ENCODE data around the gene WDR90.

Gene WDR90

DNA sequence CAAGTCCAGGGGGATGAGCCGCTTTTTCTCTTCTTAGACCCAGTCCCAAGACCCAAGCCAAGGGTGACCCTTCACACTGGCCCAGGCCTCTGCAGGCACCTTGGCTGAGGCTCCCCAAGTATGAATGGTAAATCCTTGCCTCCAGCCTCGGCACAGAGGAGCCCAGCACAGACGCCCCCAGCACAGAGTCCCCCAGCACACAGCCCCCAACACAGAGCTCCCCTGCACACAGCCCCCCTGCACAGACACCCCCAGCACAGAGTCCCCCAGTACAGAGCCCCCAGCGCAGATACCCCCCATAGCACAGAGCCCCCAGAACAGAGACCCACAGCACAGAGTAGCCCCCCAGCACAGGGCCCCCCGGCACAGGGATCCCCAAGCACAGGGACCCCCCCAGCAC is 8.6 kb upstream of the WDR90 start:
- no peak for DNase-seq

GRCh38 chr16:641326-642188 is 7.6 kb upstream of the WDR90 start, which contains the start of gene MCRIP2:
TSS of gene MCRIP2 (plus strand) at chr16:641828. CDS start at chr16:641992, 164 bp downstream.
- peak; percentile 96 for DNase-seq

GRCh38 chr16:642189-643049 is 6.7 kb upstream of the WDR90 start:
- no peak for DNase-seq

DNA sequence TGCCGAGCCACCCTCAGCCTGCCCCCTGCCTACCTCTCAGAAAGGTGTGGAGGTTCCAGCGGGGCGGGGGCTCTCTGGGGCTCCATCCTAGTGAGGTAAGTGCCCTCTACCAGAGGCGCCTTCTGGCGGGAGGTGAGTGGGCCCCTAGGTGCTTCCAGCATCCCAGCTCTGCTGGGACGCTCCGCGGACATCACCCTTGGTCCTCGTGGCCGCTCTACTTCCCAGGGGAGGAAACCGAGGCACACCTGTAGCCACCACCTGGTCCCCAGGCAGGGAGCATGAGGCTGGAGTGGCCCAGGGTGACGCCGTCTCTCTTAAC is 6.2 kb upstream of the WDR90 start:
- DNase-seq = no peak

DNA sequence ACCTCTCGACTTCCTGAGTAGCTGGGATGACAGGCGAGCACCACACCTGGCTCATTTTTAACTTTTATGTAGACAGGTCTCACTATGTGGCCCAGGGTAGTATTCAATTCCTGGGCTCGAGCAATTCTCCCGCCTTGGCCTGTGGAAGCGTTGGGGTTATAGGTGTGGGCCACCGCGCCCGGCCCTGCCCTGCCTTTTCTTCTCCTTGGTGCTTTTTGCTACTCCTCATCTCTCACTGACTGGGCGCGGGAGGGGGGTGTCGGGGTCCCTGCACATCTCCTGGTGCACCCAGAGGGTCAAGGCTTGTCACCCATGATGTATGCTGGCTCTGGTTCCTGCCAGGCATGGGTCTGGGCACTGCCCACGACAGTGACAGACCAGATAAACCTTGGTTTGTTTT is 4.6 kb upstream of the WDR90 start:
- DNase-seq = no peak

DNA sequence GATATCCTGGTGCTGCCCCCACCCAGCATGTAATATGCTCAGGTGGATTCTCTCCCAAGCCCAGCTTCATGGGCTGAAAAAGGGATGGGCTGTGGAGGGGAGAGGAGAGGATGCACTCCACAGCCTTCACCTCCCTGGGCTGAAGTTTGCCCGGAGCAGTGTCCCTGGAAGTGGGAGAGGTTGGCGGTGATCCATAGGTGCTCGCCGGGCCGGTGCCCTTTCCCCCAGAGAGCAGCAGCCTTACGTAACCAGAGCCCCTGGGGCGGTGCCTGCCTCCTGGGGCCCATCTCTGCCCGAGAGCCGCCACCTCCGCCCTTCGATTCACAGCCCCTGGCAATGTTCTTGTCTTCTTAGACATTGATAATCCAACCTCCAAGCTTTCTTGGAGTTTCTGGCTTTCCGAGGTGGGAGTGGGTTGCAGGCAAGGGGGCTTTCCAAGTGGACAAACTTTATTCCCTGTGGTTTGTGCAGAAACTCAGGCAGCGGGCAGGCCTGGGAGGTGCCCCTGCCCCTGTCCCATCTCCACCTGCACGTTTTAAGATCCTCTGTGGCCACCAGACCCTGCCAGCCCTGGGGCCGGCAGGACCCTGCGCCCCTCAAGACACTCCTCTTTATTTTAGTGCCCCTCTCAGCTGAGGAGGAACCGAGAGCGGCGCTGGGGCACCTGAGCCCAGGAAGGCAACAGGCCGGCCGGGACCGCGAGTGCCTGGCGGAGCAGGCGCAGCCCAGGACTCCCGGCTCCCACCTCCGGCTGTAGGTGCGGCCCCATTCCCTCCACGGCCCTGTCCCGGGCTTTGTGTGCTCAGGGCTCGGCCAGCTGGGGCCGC is 3.1 kb upstream of the WDR90 start:
- no peak for DNase-seq

- DNase-seq = no peak
Observed at GRCh38 chr16:646679-647172, 2.4 kb upstream of the WDR90 start.

DNA sequence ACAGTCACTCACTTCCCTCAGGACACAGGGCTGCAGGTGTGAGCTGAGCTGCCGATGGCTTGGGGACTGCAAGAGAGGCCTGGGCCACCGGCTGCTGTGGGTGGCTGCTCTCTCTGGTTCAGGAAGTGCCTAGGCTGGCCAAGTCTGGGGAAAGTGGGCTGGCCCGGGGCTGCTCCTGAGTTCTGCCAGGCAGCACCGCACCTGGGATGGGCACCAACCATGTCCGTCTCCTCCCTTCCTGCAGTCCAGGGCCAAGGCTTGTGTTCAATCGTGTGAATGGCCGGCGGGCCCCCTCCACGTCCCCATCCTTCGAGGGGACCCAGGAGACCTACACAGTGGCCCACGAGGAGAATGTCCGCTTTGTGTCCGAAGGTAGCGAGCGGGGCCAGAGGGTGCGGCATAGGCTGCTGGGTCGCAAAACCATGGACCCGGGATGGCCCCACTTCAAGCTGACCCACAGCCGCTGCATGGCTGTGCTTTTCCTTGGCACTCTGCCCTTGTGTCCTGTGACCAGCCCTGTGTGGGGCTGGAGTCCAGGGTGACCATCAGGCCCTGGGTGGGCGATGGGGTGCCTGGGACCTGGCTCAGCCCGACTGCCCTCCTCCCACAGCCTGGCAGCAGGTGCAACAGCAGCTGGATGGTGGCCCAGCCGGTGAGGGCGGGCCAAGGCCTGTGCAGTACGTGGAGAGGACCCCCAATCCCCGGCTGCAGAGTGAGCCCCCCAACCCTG is 1.8 kb upstream of the WDR90 start:
- DNase-seq = no peak

DNA sequence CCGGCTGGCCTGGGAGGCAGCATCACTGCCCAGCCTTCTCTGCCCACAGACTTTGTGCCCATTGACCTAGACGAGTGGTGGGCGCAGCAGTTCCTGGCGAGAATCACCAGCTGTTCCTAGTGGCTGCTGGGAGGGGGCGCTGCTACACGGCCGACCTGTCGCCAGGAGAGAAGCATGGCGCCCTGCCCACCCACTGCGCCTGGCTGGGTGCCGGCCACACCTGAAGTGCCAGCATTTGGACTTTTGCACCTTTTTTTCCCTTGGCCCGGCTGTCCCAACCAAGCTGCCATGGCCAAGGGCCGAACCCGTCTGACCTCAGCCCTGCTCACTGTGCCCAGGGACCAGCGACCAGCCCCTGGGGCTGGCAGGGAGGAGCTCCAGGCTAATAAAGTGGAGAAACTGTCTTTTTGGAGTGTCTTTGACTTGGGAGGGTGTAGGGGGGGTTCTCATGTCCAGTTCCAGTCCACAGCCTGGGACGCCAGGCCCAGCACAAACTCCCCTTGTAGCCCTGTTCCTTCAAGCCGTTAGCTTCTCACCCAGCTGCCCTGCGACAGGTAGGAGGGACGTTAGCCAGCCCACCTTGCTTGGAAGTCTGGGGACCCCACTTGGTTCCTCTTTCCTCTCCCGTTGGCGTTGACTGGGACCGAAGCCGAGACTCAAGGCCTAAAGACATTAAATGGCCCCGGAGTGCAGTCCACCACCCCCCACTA is 939 bp upstream of the WDR90 start:
- DNase-seq = no peak

DNA sequence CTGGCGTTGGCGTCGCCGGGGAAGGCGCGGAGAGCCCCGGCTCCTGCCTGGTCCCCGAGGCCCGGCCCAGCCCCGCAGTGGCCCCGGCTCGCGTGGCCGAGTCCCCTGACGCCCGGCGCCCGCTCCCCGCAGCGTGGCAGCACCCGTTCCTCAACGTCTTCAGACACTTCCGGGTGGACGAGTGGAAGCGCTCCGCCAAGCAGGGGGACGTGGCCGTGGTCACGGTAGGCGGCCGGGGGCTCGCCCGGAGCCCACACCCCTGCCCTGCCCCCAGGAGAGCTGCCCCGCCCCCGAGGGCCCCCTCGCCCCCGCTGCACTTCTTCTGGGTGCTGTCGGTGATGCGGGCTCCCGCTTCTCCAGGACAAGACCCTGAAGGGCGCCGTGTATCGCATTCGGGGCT is 466 bp downstream of the WDR90 start:
- DNase-seq = no peak

DNA sequence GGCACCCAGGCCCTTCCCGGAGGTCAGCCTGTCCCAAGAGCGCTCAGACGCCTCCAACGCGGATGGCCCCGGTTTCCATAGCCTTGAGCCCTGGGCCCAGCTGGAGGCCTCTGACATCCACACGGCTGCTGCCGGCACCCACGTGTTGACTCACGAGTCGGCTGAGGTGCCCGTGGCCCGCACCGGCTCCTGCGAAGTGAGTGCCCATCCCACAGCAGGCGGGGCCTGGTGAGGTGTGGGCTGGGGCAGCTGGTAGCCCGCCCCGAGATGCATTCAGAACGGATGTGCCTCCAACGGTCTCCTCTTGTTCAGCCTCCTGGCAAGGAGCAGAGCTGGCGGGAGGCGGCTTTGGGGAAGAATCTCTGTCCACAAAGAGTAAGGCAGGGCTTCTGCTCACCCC is 2.7 kb downstream of the WDR90 start:
- no peak for DNase-seq

GRCh38 chr16:652454-653305 is 3.5 kb downstream of the WDR90 start:
- DNase-seq = no peak

- DNase-seq = no peak
Observed at GRCh38 chr16:654034-654433, 4.9 kb downstream of the WDR90 start.

- no peak for DNase-seq
Observed at GRCh38 chr16:657487-657886, 8.3 kb downstream of the WDR90 start.

DNA sequence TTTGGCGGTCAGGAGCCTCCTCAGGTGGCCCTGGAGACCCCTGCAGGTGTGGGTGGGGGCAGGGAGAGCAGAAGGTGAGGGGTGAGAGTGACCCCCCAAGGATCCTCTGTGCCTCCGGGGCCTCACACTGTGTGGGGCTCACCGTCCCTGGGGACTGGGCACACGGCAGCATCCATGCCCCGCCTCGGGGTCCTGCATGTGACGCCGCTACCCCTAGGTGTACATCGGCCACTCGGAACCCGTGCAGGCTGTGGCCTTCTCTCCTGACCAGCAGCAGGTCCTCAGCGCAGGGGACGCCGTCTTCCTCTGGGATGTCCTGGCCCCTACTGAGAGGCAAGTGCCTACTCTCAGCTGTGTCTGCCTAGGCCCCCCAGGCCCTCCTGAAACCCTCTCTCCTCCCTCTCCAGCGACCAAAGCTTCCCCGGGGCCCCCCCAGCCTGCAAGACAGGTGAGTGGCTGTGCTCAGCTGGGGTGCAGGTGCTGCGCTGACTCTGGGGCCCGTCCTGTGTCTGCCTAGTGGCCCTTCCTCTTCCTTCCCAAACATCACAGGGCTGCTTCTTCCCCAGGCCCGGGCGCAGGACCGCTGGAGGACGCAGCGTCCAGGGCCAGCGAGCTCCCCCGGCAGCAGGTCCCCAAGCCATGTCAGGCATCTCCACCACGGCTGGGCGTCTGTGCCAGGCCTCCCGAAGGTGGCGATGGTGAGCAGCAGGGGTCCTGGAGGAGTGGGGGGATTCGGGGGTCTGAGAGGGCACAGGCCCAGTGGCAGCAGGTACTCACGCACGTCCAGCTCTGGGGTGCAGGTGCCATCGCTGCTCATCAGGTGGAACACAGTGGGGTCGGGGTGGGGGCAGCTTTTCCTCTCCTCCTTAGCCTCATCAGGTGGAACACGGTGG is 9.8 kb downstream of the WDR90 start:
- no peak for DNase-seq

DNA sequence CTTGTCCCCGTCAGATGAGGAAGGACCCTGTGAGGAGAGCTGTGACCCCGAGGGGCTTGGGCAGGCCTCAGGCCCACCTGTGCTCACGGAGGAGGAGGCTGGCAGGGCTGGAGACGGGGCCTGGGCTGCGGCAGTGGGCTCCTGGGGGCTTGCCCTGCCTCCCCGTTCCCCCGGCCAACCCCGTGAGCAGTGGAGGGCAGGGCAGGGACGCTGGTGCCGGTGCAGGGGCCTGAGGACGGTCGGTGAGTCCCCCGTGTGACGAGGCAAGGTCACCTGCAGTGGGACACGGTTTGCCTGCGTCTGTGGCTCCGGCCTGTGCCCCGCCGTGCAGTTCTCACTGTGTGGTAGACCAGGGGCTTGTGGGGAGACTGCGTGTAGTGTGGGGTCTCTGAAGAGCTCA is 10.5 kb downstream of the WDR90 start:
- no peak for DNase-seq

DNA sequence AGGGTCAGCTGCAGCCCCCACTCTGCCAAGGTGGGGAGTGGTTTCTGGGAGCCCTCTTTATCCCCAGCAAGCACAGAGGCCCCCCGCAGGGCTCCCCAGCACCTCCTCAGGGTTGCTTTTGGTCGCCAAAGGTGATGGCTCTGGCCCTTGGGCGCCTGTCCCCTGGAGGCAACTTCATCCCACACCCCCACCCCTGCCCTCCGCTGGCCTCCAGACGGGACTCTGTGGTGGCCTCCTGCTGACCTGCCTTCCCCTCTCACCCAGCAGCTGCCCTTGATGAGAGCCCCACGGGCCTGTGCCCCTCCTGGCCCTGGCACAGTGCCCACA is 10.9 kb downstream of the WDR90 start:
- DNase-seq = no peak

GRCh38 chr16:660459-661183 is 11.5 kb downstream of the WDR90 start:
- DNase-seq = peak; percentile 85

GRCh38 chr16:661184-661821 is 12.1 kb downstream of the WDR90 start:
- no peak for DNase-seq
